HG02885 (cell line): ENCODE results near the gene PARVB.
"Not testable (repeated sequence)": the region's sequence is repeated elsewhere in the genome, so short reads cannot be mapped to it uniquely, and the experiment has no call there.

ENCODE experiments used
- ATAC-seq: cut with Tn5 transposase; IDR thresholded peaks from one replicate; pipeline ENCODE4 v1.9.1; 2021; ENCODE audit warnings: mild to moderate bottlenecking; ENCODE audit not compliant: unreplicated experiment, poor library complexity

The PARVB gene

DNA sequence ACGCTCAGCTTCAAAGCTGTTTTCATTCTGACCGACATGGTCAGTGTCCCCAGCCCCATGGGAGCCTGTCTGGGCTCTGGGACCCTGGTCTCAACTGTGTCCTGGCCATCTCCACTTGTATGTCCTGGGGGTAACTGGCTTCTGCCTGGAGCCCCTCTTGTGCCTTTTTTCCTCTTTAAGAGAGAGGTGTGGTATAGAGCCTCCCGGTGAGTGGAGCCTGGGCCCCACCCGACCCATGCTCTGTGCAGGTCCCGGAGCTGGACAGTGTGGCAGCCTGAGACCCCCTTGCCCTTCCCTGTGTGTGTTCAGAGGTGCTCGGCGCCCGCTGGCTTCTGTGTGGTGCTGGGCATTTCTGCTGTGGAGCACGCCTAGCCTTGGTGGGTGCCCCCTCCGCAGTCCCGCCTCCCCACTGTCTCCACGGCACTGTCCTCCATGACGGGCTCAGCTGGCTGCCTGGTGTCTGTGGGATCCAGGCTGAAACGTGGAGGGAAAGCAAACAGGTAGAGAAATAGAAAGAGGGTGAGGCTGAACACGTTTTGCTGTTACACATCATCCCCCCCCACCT, 74.9 kb downstream of the PARVB start:
- ATAC-seq, result no peak

DNA sequence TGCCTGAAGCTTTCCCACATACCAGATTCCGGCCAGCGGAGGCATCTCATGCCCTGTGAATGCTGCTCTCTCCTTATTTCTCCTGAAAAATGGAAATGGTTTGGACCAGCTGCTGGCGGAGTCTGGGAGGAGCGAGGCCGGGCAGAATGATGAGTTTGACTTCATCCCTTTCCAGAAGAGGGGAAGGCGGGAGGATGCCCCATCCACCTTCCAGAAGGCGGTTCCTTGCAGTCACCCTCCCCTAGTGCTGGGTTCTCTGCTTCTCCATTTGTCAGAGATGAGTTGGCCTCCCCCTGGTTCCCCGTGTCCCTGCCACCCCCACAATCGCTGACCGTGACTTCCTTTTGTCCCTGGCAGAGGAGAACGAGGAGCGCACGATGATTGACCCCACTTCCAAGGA, 75.6 kb downstream of the PARVB start:
- ATAC-seq, result no peak

DNA sequence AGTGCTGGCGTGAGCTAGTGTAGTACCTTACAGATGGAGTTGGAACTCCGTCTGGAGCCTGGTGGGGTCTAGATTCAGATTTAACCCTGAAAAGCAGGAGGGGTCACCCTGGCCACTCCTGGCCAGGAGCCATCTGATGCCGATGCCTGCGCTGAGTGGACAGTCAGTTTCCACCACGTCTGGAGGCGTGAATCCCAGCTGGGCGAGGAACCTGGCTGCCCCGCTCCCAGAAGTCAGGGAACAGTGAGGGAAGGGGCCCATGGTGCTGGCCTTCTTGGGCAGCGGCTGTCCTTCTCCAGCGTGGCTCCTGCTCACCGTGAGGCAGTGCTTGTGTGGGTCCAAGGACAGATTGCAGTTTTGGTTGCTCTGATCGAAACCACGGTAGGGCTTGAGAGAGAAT, 76.3 kb downstream of the PARVB start:
- ATAC-seq, result no peak

DNA sequence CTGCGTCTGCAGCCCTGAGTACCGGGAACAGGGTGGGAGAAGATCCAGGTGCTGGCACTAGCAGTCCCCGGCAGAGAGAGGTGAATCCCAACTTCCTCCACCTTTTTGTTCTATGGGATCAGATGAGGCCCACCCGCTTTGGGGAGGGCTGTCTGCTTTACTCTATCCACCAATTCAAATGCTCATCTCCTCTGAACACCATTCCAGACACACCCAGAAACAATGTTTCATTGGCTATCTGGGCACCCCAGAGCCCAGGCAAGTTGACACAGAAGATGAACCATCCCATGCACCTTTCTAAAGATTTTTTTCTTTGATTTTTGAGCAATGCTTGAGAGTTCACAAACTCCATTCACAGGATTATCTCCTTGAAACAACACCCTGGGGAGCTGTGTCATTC, 78.0 kb downstream of the PARVB start:
- ATAC-seq, result no peak

DNA sequence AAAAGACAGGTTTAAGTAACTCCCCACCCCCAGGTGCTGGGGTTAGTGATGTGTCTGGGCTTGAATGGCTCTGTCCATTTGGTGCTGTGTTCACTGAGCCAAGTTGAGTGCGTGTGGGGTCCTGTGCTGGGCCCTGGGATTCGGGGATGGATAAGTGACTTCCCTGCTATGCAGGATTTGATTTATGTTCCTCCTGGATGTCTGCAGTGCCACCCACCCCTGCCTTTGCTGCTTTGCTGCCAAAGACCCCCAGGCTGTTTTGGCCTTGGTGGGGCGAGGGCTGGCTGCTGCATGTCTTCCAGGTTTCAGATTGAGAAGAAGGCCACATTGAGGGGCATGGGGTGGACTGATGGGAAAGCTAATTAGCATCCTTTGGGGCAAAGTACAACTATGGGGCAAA, 78.8 kb downstream of the PARVB start:
- ATAC-seq, result no peak

DNA sequence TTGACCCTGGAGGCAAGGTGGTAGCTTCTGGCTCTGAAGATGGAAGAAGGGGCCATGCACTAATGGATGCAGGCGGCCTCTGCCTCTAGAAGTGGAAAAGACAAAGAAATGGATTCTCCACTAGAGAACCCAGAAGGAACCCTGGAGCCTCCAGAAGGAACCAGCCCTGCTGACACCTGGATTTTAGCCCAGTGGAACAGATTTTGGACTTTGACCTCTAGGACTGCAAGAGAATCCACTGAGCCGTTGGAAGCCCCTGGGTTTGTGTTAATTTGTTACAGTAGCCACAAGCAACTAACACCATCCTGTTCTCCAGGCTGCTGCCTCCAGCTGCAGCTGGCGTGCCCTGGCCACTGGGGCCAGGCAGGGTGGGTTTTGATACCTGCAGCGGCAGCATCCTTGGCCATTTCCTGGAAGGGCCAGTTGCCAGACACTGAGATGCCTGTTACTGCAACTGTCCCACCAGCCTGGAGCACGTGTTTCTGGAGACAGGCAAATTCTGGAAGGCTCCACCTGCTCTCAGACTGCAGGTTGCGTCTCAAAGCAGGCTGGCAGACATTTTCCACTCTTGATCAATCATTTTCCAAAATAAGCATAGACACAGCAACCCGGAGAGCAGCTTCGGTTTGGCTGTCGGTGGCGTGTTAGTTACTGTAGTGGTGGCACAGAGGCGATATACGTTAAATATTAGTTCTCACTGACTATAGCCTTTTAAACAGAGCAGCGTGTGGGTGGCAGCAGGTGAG, 79.8 kb downstream of the PARVB start:
- ATAC-seq, result no peak

DNA sequence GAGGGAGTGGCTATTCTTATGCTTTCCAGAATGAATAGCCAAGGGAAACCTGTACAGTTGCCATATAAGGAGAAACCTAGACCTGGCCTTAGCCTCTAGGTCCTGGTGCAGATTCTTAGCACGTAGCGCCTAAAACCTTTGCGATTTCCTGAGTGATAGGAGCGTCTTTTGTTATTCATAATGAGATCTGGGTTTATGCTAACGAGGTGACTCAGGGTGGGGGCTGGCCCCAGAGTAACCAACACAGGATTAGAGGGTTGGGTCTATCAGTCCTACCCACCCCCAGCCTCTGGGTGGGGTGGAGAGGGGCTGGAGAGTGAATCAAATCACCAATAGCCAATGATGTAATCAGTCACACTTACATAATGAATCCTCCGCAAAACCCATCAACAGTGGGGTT, 83.2 kb downstream of the PARVB start:
- ATAC-seq, result no peak

DNA sequence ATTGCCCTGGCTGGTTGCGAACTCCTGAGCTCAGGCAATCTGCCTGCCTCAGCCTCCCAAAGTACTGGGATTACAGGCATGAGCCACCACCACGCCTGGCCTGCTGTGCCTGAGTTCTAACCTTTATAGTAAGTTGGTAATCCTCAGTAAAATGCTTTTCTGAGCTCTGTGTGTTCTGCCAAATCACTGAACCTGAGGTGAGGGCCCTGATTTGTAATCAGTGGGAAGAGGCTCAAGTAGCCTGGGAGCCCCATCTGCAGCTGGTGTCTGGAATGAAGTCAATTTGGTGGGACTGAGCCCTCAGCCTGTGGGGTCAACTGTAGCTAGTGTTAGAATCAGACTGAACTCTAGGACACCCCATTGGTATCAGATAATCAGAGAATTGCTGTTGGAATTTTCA, 84.0 kb downstream of the PARVB start:
- no peak for ATAC-seq

DNA sequence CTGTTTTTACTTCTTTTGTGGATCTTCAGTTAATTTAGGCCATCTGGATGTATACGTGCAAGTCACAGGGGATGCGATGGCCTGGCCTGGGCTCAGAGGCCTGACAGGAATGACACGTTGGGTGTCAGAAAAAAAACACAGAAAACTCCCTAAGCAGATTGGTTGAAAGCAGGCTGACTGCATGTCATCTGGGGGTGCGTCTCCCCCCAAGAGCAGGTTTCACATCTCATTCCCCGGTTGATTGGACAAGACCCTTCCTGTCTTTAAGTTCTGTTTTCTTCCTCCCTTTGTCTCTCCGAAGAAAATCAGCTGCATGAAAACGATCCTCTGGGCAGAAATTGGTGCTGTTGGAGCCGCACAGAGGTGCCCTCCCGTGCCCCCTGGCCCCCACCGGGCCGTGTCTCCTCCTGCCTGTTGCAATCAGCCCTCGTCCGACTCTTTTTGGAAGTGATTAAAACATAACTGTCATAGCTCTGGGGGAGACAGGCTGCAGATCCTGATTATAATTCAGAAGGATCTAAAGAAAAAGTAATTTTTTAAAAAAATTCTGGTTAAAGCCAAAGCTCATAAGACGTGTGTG, 84.8 kb downstream of the PARVB start:
- no peak for ATAC-seq

DNA sequence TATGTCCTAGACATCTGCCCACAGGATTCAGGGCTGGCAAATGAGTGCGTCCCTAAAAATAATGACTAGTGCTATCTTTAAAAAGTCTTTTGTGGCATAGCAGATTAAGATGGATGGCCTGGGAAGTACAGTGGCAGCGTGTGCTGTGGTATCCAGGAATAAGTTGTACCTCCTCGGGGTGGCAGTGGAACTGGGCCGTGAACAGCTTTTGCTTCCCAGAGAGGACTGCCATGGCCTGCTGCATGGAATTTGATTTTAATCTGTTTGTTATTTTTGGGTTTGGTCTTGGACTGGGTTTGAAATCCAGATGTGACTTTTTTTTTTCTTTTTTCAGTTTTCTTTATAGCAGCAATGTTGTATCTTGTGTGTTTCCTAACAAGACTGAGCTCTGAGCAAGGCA, 85.3 kb downstream of the PARVB start:
- no peak for ATAC-seq

DNA sequence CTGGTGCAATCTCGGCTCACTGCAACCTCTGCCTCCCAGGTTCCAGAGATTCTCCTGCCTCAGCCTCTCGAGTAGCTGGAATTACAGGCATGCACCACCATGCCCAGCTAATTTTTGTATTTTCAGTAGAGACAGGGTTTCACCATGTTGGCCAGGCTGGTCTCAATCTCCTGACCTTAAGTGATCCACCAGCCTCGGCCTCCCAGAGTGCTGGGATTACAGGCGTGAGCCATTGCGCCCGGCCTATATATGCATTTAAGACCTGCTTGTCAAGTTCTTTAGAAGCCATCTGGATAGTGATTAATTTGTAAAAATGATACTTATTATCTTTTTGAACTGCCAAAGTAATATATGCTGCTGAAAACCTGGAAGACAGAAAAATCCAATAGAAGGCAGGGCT, 86.6 kb downstream of the PARVB start:
- not testable (repeated sequence) for ATAC-seq

DNA sequence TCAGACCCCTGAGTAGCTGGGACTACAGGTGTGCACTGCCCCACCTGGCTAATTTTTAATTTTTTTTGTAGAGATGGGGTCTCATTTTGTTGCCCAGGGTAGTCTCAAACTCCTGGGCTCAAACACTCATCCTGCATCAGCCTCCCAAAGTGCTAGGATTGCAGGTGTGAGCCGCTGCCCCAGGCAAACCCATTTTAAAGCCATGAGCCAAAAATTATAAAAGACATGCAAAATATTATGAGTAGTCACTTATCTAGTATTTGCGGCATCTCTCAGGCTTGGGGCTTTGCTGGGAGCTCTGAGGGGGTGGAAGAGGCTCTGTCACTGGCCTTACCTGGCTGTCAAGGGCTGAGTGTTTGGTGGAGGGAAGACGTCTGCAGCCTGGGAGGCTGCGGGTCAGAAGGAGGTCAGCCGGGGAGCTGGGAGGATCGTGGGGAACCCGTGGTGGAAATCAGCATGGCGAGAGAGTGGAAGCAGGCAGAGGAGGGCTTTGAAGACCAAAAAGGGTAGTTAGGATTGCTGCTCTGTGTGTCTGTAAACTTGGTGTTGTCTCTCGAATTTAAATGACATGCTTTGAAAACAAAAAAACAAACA, 87.6 kb downstream of the PARVB start:
- ATAC-seq, result no peak

DNA sequence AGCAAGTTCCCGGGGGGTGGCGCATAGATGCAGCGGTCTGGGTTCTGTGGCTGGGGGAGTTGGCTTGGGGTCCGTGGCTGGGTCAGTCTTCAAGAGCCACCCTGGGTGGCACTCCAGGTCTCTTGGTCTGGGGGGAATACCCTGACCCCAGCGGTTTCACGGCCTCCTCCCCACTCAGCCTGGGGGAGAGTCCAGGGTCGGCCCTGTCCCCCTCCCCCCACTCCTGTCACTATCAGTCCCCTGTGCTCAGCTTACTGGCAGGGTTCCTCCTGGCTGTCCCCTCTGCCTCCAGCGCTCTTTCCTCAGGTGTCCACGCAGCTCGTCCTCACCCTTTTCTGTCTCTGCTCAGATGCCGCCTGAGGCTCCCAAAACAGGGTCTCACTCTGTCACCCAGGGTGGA, 88.1 kb downstream of the PARVB start:
- ATAC-seq, result no peak

DNA sequence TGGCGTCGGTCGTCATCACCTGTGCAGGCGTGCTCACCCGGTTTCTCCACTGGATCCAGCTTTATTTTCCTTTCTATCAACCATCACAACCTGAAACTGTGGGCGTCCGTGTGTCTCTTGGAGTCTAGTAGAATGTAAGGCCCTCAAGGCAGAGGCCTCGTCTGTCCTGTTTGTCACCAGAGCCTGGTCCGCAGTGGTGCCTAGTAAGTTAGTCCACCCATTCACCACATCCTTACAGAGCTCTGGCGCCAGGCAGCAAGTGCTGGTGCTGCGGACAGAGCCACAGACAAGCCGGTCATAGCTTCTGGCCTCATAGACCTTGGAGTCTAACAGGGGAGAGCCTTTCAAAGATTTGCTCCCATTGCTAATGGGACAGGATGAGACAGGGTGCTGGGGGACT, 92.2 kb downstream of the PARVB start:
- ATAC-seq, result no peak

DNA sequence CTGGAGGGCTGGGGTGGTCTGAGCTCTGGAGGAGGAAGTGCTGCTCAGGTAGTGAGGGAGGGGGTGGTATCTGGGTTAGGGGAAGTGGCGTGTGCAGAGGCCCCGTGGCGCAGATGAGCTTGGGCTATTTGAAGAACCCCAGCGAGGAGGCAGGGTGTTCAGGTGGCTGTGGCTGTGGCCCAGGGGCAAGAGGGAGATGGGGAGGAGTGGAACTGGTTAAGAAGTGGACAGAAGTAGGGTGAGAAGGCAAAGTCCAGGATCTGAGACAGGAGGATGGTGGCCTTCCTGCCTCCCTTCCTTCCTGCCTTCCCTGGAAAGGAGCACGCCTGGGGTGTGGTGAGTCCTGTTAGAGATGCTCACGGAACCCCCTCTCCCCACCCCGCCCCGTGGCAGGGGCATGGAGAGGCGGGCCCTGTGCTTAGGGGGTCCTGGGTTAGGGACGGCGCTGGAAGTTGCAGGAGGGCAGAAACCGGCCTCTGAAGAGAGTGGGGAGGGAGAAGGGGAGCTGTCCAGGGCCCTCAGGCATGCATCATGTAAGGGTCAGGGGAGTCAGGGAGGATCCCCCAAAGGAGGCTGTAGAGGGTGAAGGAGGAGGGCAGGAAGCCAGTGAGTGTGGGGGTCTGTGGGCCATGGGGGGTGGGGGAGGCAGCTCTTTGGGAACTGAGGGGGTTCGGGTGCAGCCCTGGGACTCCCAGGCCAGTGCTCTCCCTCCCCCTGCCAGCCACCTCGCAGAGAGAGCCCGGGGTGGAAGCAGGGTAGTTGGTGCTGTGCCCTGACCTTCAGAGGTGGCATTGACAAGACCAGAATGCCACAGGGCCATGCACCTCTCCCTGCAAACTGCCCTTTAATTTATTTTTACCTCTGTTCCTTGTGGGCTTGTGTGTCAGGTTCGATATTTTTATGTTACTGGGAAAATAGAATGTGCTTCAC, 92.9 kb downstream of the PARVB start:
- ATAC-seq, result no peak

DNA sequence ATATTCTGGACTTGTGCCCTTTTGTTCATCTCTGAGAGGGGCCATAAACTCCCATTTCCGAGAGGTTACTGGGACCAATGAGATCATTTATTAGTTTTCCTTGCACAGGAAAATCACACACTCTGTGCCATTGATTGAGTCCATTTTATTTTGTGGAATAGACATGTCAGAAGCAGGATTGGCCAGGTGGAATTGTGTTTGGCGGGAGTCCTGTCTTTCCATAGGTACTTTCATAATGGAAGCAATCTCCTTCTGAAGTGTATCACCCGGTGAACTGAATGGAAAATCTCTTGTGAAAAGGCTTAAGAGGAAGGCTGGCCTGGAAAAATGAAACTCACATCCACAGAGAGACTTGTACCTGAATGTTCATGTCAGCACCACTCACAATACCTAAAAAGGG, 93.6 kb downstream of the PARVB start:
- ATAC-seq, result no peak

DNA sequence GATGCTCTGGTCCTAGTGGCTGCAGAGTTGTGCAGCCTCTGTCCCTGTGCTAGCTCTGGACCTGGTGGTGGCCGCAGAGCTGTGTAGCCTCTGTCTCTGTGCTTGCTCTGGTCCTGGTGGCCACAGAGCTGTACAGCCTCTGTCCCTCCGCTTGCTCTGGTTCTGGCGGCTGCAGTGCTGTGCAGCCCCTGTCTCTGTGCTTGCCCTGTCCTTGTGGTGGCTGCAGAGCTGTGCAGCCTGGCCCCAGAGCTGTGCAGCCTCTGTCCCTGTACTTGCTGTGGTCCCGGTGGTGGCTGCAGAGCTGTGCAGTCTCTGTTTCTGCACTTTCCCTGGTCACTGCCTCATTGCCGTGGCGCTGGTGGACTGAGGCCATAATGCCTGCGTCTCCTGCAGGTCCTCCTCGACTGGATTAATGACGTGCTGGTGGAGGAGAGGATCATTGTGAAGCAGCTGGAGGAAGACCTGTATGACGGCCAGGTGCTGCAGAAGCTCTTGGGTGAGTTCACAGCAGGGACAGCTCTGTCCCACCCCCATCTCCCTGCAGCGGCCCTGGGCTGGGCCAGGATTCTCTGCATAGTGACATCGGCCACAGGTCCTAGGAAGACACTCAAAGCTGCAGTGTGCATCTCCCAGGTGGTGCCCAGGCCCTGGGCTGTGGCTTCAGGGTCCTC, 94.7 kb downstream of the PARVB start:
- ATAC-seq, result no peak

DNA sequence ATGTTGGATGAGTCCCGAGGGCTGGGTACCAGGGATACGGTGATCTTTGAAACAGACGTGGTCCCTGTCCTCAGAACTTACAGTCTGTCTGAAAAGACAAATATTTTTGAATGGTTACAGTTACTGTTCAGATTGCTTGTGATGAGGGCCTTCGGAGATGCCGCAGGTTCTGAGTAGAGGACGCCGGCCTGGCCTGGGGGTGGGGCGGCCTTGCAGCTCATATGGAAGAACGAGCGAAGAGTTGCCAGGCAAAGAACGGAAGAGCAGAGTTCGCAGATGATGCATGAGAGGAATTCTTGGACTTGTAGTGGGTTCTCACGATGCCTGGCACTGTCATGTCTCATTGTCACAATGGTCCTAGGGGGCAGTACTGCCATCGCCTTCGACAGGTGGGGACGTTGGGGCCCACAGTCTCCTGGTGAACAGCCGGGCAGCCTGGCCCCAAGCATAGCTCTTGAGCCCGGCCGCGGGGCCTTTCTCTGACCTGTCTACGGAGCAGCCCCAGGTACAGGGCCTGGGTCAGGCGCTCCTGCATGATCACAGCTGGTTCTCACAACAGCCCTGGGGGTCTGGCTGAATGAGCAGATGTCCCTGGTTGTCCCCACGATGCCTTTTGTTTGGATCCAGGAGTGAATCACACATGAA, 95.7 kb downstream of the PARVB start:
- no peak for ATAC-seq

DNA sequence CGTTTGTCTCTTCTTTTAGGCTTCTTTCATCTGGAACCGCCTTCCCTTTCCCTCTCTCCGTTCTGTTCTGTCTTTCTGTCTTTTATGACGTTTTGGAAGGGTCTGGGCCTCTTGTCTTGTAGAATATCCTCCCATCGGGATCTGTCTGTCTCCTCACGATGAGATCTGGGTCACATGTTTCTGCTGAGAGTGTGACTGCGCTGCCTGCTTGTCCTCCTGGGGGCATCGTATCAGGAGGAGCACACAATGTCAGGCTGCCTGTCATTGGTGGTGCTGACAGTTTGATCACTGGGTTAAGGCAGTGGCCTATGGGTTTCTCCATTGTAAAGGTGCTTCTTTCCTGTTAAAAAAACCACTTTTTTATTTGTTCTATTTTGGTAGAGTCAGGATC, 96.2 kb downstream of the PARVB start:
- ATAC-seq, result no peak

DNA sequence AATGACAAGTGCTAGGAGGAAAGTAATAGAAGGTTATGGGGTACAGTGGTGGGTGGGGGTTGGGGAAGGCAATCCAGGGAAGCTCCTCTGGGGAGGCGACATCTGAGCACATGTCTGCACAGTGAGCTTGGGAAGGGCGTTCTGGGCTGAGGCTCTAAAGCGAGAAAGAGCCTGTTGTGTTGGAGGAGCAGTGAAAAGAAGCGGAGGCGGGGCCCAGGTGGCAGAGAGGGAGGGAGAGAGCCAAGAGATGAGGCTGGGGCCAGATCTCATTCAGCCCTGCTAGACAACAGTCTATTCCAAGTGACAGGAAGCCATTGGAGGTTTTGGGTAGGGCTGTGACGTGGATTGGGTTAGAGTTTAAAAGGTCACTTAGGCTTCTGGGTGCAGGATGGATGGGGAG, 101.3 kb downstream of the PARVB start:
- ATAC-seq, result no peak
